ENCODE measurements around the gene VPS13C.

DNA sequence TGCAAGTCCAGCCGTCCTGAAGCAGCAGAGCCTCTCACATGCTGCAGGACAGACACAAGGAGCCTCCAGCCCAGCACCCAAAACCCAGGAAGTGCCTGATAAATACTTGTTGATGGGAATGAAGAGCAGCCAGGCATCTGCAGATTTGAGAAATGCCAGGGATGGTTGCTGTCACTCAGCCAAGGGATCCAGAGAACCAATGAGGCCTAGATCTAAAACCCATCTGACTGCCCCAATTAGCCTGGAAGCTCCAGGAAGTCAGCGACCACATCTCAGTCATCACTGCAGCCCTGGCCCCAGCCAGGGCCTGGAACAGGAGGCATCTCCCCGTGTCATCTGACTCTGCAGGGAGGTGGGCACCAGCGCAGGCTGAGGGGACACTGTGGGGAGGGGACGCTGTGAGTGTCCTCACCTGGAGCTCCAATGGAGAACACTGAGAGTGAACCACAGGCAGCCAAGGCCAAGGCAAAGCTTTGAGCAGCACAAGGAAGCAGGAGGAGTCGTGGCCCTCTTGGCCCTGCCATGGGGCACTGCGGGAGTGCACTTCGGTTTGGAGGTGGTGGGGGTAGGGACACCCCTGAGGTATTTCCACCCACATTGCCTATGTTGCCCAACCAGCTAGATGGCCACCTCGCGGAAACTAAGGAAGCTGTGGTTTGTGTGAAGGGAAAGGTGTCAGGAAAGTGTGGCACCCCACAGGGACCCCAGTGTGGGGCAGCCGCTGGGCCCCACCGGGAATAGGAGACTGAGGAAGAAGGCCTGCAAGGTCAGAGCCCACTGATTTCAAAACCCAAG is 229.5 kb downstream of the VPS13C start:
- TF ChIP-seq, protein P1, sequence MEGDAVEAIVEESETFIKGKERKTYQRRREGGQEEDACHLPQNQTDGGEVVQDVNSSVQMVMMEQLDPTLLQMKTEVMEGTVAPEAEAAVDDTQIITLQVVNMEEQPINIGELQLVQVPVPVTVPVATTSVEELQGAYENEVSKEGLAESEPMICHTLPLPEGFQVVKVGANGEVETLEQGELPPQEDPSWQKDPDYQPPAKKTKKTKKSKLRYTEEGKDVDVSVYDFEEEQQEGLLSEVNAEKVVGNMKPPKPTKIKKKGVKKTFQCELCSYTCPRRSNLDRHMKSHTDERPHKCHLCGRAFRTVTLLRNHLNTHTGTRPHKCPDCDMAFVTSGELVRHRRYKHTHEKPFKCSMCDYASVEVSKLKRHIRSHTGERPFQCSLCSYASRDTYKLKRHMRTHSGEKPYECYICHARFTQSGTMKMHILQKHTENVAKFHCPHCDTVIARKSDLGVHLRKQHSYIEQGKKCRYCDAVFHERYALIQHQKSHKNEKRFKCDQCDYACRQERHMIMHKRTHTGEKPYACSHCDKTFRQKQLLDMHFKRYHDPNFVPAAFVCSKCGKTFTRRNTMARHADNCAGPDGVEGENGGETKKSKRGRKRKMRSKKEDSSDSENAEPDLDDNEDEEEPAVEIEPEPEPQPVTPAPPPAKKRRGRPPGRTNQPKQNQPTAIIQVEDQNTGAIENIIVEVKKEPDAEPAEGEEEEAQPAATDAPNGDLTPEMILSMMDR (IDR thresholded peaks at IDR 0.05), result no peak
- no peak for TF ChIP-seq POLR2A (IDR thresholded peaks at IDR 0.05)
- TF ChIP-seq POLR2AphosphoS5 (IDR thresholded peaks at IDR 0.05), result no peak
- TF ChIP-seq EP300 (IDR thresholded peaks at IDR 0.05), result no peak

Measured in stomach (tissue), 4 donors.